Endothelial cell of umbilical vein (primary cell): ENCODE measurements around the gene POFUT2. TPM values are rescaled to one million over a fixed set of nuclear protein-coding genes. Genes with fewer than 3 reads are reported as not detected.

Source experiments
- BruUV-seq: library from RNA; stranded (reverse); fragments of 400-500 nt; replicated peaks from 2 replicates; lab custom pipeline; 2021; lab: Mats Ljungman, UMichigan
- CTCF ChIA-PET: fragments of 300-600, 350-600 bp; sonication (Branson Sonifier 250); formaldehyde crosslinking; loops from one replicate; lab custom pipeline; 2021; ENCODE audit warnings: antibody characterized with exemption, inconsistent platforms; lab: Charles Lee
- POLR2A ChIA-PET: fragments of 300-600, 350-600 bp; sonication (Branson Sonifier 250); formaldehyde crosslinking; loops from one replicate; lab custom pipeline; 2021; ENCODE audit warnings: antibody characterized with exemption, inconsistent platforms; lab: Charles Lee
- DNase-seq: peaks from one replicate; pipeline ENCODE4 v3.0.0-alpha.2; 2011; ENCODE audit warnings: low read depth, low spot score
- FAIRE-seq: peaks from 2 replicates; lab custom pipeline; 2011; peaks lifted over from hg19 to GRCh38; lab: Jason Lieb, UNC
- H2AFZ ChIP-seq: 2 replicates; pipeline ENCODE4 v1.6.0; 2012; ENCODE audit warnings: low read depth, low read length, control low read depth, inconsistent platforms
- H3K27ac ChIP-seq: 2 replicates; pipeline ENCODE4 v1.5.1; 2011; ENCODE audit warnings: low read depth, mild to moderate bottlenecking, control low read depth, low read length, moderate library complexity; ENCODE audit not compliant: insufficient read depth
- H3K27me3 ChIP-seq, 2 experiments: 2 replicates each; pipeline versions ENCODE4 v1.6.0 to v1.6.1; 2011; ENCODE audit warnings: low read length in 2 of 2, mixed read lengths in 1 of 2; ENCODE audit not compliant: control insufficient read depth in 2 of 2, insufficient read depth in 2 of 2
- H3K36me3 ChIP-seq, 2 experiments: 2 replicates in 1 of 2; 3 replicates in 1 of 2; pipeline ENCODE4 v1.5.1; 2011; ENCODE audit warnings: low read length in 2 of 2, mild to moderate bottlenecking in 1 of 2, moderate library complexity in 1 of 2; ENCODE audit not compliant: control insufficient read depth in 2 of 2, insufficient read depth in 2 of 2; ENCODE audit errors: extremely low read depth in 1 of 2
- H3K4me1 ChIP-seq: 3 replicates; pipeline ENCODE4 v1.5.1; 2011; ENCODE audit warnings: mild to moderate bottlenecking, low read length; ENCODE audit not compliant: control insufficient read depth, insufficient read depth; ENCODE audit errors: extremely low read depth
- H3K4me2 ChIP-seq: 2 replicates; pipeline ENCODE4 v1.6.1; 2011; ENCODE audit warnings: low read length, control low read depth, mixed read lengths; ENCODE audit not compliant: insufficient read depth
- H3K4me3 ChIP-seq, 3 experiments: fragments of 200-600 bp in 1 of 3; sonication (generic), shearing (Covaris generic) in 1 of 3; replicated peaks in 1 of 3; 2 replicates each; pipeline ENCODE4 v1.5.1; 2011 to 2016; ENCODE audit warnings: control low read depth in 3 of 3, low read length in 3 of 3, mild to moderate bottlenecking in 2 of 3, inconsistent platforms in 1 of 3, low read depth in 1 of 3, moderate library complexity in 1 of 3; ENCODE audit not compliant: insufficient read depth in 1 of 3
- H3K79me2 ChIP-seq: 2 replicates; pipeline ENCODE4 v1.6.0; 2012; ENCODE audit warnings: low read length, inconsistent platforms; ENCODE audit not compliant: control insufficient read depth, insufficient read depth
- H3K9ac ChIP-seq: replicated peaks from 2 replicates; pipeline ENCODE3; 2011; ENCODE audit warnings: low read length, control low read depth; ENCODE audit not compliant: insufficient read depth; ENCODE audit errors: extremely low read depth
- H3K9me1 ChIP-seq: replicated peaks from 3 replicates; pipeline ENCODE4 v1.6.0; 2011; ENCODE audit warnings: mild to moderate bottlenecking, low read length; ENCODE audit not compliant: control insufficient read depth, insufficient read depth; ENCODE audit errors: extremely low read depth
- H3K9me3 ChIP-seq: replicated peaks from 2 replicates; pipeline ENCODE4 v1.5.1; 2012; ENCODE audit warnings: low read length, inconsistent platforms; ENCODE audit not compliant: control insufficient read depth, insufficient read depth
- H4K20me1 ChIP-seq: replicated peaks from 2 replicates; pipeline ENCODE3; 2011; ENCODE audit warnings: mild to moderate bottlenecking, low read length; ENCODE audit not compliant: control insufficient read depth, insufficient read depth; ENCODE audit errors: extremely low read depth
- CTCF ChIP-seq, 2 donors: IDR thresholded peaks; 1 replicate in 1 of 2; 2 replicates in 1 of 2; pipeline ENCODE4 v1.5.1; 2011; ENCODE audit warnings: low read length in 2 of 2, mild to moderate bottlenecking in 2 of 2, moderate library complexity in 2 of 2, control low read depth in 1 of 2, inconsistent platforms in 1 of 2, low read depth in 1 of 2; ENCODE audit not compliant: insufficient read depth in 1 of 2; ENCODE audit errors: extremely low read depth in 1 of 2
- EZH2 ChIP-seq: IDR thresholded peaks from 2 replicates; pipeline ENCODE4 v1.6.1; 2012; ENCODE audit warnings: borderline replicate concordance, low read depth, mild to moderate bottlenecking, moderate library complexity, low read length, inconsistent platforms; ENCODE audit not compliant: severe bottlenecking
- FOS ChIP-seq: IDR thresholded peaks from 2 replicates; pipeline ENCODE4 v1.6.1; 2011; ENCODE audit warnings: mild to moderate bottlenecking, low read length, moderate library complexity, borderline replicate concordance; ENCODE audit not compliant: insufficient read depth
- GATA2 ChIP-seq: IDR thresholded peaks from 2 replicates; pipeline ENCODE4 v1.7.0; 2011; ENCODE audit warnings: low read depth, mild to moderate bottlenecking, moderate library complexity, mixed read lengths, low read length; ENCODE audit not compliant: insufficient read length, insufficient read depth
- JUN ChIP-seq: IDR thresholded peaks from 2 replicates; pipeline ENCODE4 v1.6.1; 2011; ENCODE audit warnings: borderline replicate concordance, low read depth; ENCODE audit not compliant: insufficient read length, insufficient read depth
- MYC ChIP-seq: IDR thresholded peaks from one replicate; pipeline ENCODE4 v1.6.1; 2011; ENCODE audit warnings: mild to moderate bottlenecking, low read depth, low read length
- POLR2A ChIP-seq: IDR thresholded peaks from 2 replicates; pipeline ENCODE4 v1.6.1; 2012; ENCODE audit warnings: low read depth, mild to moderate bottlenecking, control low read depth, low read length
- POLR2AphosphoS5 ChIP-seq: IDR thresholded peaks from 2 replicates; pipeline ENCODE4 v1.6.1; 2012; ENCODE audit warnings: low read depth, mild to moderate bottlenecking, control low read depth, low read length, moderate library complexity; ENCODE audit not compliant: insufficient read depth
- dilution Hi-C: fragments of 300-500 bp; cut with MboI; formaldehyde crosslinking; loops from one replicate; pipeline ENCODE4 v1.15.0; 2019; ENCODE audit warnings: low sequenced_read_pairs; ENCODE audit not compliant: extremely low pct_ligation_motif_present
- intact Hi-C: fragments of 100-400 bp; cut with micrococcal nuclease; formaldehyde crosslinking; loops from one replicate; pipeline ENCODE4 v1.10.0; 2022
- polyA plus RNA-seq, 4 experiments: library from polyadenylated mRNA; depleted of rRNA in 3 of 4; stranded (reverse) in 3 of 4; unstranded in 1 of 4; fragments of >200 nt; gene quantifications; 2 replicates each; pipeline versions ENCODE4 v1.2.1 to v1.2.3, GENCODE V29; 2011 to 2012; ENCODE audit warnings: missing spikeins in 1 of 4
- total RNA-seq: library from RNA; stranded (reverse); gene quantifications from 2 replicates; pipeline ENCODE4 v1.2.3, GENCODE V29; 2021
- TF ChIP-seq, protein P1 (sequence below): IDR thresholded peaks from 2 replicates; pipeline ENCODE4 v1.6.1; 2011; ENCODE audit not compliant: insufficient read depth, insufficient read length

The POFUT2 gene
- total and polyA plus RNA-seq, 2 donors (not counting 3 experiments of a cell fraction or from before 2014, with no cell fraction given) = 30.7 to 47.5 TPM

- intact Hi-C loops = no loop called here
- Histone ChIP-seq H3K4me3 (no peak overlapping the region), H3K4me1 (no peaks in the 10 kb centered on the region), H3K27me3 (peaks cover 3 to 20% of the 10 kb centered on the region in 2 experiments), H3K9ac (no peak overlapping the region), H2AFZ (no peak overlapping the region), H3K4me2 (no peak overlapping the region), H3K27ac (no peak overlapping the region), H3K9me3 (no peaks in the 10 kb centered on the region), H4K20me1 (no peaks in the 10 kb centered on the region), H3K9me1 (no peaks in the 10 kb centered on the region), H3K79me2 (no peaks in the 10 kb centered on the region), H3K36me3 (no peaks in the 10 kb centered on the region)
- dilution Hi-C loops = no loop called here
- TF ChIP-seq POLR2AphosphoS5 (no peak), MYC (no peak), EZH2 (no peak), POLR2A (no peak), CTCF (IDR thresholded peaks at IDR 0.05; ENCODE audit: extremely low read depth in 1 of 2, insufficient read depth in 1 of 2, low read depth in 1 of 2, low read length in 2 of 2) (no peak), FOS (no peak), GATA2 (no peak), JUN (no peak)
- TF ChIP-seq, protein P1, sequence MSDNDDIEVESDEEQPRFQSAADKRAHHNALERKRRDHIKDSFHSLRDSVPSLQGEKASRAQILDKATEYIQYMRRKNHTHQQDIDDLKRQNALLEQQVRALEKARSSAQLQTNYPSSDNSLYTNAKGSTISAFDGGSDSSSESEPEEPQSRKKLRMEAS = no peak
- no TSS peak for BruUV-seq
- FAIRE-seq (no peak), DNase-seq (no peak)
- POLR2A ChIA-PET = no interaction called here
- CTCF ChIA-PET = interaction anchor here (1.1 kb wide), 1 partner anchor 81 kb away, joined by 3 read pairs; no protein-coding TSS in a partner anchor
Observed at GRCh38 chr21:45250272-45250671, 37.4 kb downstream of the POFUT2 start.
